ENCODE measurements around the gene PGAP1.
A peak's percentile ranks its signal among the peaks of the same experiment; 100 is the strongest.

Gene PGAP1

DNA sequence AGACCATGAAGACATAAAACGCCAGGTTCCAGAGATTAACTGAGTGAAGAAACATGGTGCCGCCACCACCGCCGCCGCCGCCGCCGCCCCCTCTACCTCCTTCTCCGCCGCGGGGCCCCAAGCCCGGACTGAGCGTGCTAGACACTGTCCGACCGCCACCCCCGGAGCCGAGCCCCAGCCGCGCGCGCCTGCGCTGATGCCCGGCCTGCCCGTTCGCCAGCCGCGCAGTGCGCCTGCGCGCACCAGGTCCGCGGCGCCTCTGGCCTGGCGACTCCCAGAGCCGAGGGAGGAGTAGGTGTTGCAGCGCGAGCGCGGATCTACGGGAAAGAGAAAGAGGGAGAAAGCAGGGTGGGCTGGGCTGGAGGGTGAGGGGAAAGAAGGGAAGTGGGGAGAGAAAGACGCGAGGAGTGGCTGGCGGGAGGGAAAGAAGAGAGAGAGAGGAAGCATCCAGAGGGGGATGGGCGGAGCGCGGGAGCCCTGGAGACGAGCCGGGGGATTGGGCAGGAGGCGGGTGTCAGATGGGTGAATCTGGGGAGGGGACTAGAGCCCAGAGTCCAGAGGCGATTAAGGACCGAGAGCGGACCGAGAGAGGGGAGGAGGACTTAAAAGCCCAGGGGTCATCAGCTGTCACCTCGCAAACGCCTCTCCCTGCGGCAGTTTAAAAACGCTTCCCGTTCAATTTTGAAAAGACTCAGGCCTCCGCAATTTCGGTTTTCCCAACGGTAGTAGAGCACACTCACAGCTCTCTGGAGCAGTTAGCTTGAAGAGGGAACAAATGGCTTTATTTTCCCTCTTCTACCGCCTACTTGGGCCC is at the start of gene PGAP1:
Gene PGAP1 (minus strand): TSS at position 146 of the 814 bp plus-strand sequence. CDS start 91 bp downstream, at position 55.
- DNase-seq (ENCODE audit: low read depth in 4 of 4, low spot score in 1 of 4), result peak; percentile 61 to 81 (median 70)

GRCh38 chr2:196974970-196975369 is 48.5 kb upstream of the PGAP1 start:
- no peak for DNase-seq (ENCODE audit: low read depth in 4 of 4, low spot score in 1 of 4)

DNA sequence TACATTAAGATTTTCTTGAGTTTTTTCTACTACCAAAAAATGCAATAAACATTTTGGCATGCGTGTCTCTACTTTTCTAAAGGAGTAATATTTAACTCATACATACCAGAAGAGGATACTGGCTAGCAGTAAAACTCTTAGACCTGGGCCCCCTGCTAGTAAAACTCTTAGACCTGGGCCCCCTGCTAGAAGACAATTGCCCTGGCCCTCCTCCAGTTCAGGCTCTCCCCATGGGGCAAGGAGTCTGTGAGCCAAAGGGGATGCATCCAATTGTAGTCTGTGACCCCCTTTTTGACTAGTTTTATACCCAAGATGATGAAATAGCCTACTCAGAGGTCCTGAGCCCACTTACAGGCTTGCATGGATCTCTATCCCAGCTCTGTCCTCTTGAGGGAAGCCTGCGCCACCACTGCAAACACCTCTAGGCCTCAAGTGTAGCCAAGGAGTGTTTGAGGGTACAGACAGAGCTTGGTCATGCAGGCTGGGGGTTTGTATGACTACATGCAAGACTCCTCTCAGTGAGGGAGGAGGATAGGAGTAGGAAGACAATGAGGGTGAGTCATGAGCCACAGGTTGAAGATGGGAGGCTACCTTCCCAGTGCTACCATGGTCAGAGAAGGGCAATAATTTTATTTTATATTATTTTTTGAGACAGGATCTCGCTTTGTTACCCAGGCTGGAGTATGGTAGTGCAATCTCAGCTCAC is 45.2 kb upstream of the PGAP1 start:
- DNase-seq (ENCODE audit: low read depth in 4 of 4, low spot score in 1 of 4), result no peak

- no peak for DNase-seq (ENCODE audit: low read depth in 4 of 4, low spot score in 1 of 4)
These were observed 43.6 kb upstream of the PGAP1 start for GRCh38 chr2:196970099-196970498.

GRCh38 chr2:196968516-196968915 is 42.0 kb upstream of the PGAP1 start:
- no peak for DNase-seq (ENCODE audit: low read depth in 4 of 4, low spot score in 1 of 4)

- no peak for DNase-seq (ENCODE audit: low read depth in 4 of 4, low spot score in 1 of 4)
These were observed 41.3 kb upstream of the PGAP1 start for GRCh38 chr2:196967775-196968174.

DNA sequence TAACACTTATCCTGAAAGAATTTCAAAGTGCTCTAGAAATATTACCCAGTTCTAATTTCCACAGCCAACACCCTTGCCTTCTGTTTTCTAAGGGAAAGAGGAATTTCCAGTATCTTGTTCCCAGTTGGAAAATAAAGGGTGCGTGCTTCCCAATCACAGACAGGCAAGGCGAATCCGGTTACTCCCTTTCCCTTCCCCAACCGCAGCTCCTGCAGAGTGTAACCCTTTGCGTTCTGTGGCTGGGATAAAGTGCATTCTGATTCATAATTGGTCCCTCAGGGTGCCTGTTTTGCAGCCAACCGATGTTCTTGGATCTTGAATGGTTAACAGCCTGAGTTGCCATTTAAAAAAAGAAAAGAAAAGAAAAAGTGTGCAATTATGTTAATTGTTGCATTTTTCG is 40.6 kb upstream of the PGAP1 start:
- no peak for DNase-seq (ENCODE audit: low read depth in 4 of 4, low spot score in 1 of 4)

- DNase-seq (ENCODE audit: low read depth in 4 of 4, low spot score in 1 of 4), result no peak
These were observed 39.6 kb upstream of the PGAP1 start for GRCh38 chr2:196966061-196966460.

- DNase-seq (ENCODE audit: low read depth in 4 of 4, low spot score in 1 of 4), result no peak
These were observed 39.1 kb upstream of the PGAP1 start for GRCh38 chr2:196965651-196966050.

DNA sequence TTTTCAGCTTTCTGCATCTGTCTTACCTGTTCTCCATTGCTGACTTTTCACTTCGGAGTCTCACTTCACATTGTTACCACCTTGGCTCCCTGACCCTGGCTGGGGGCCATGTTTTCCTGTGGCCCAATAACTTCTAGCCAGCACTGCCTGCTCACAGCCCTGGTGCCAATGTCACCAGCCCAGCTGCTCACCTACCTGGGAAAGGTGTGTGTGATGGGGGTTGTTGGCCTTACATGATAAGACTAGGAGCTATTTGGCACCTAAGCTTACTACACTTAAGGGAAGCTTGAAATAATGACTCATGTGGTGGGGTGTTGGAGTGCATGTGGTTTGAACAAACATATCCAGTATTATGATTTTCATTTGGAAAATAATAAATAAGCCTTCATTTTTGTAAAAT is 37.5 kb upstream of the PGAP1 start:
- DNase-seq (ENCODE audit: low read depth in 4 of 4, low spot score in 1 of 4), result no peak

- DNase-seq (ENCODE audit: low read depth in 4 of 4, low spot score in 1 of 4), result no peak
These were observed 36.5 kb upstream of the PGAP1 start for GRCh38 chr2:196963043-196963442.

- DNase-seq (ENCODE audit: low read depth in 4 of 4, low spot score in 1 of 4), result no peak
These were observed 35.8 kb upstream of the PGAP1 start for GRCh38 chr2:196962325-196962724.

GRCh38 chr2:196961889-196962288 is 35.4 kb upstream of the PGAP1 start:
- DNase-seq (ENCODE audit: low read depth in 4 of 4, low spot score in 1 of 4), result no peak

GRCh38 chr2:196959734-196960338 is 33.3 kb upstream of the PGAP1 start:
- DNase-seq (ENCODE audit: low read depth in 4 of 4, low spot score in 1 of 4), result no peak

DNA sequence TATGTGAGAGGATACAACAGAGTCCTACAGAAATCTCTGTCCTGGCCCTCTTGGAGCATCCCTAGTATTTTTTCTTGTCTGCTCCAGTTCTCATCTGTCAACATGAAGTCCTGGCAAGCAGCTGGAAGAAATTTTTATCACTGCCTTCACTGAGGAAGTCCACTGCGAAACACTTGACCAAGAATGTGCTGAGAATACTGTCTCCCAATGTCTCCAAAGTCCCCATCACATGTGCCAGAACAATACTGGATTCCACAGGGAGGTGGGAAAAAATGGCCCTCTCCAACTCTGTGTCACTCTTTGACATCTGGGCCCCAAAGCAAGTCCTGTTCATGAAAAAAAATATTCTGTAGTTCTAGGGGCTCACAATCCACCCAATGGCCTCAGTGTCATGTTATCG is 32.8 kb upstream of the PGAP1 start:
- no peak for DNase-seq (ENCODE audit: low read depth in 4 of 4, low spot score in 1 of 4)

- no peak for DNase-seq (ENCODE audit: low read depth in 4 of 4, low spot score in 1 of 4)
These were observed 31.5 kb upstream of the PGAP1 start for GRCh38 chr2:196957881-196958525.

DNA sequence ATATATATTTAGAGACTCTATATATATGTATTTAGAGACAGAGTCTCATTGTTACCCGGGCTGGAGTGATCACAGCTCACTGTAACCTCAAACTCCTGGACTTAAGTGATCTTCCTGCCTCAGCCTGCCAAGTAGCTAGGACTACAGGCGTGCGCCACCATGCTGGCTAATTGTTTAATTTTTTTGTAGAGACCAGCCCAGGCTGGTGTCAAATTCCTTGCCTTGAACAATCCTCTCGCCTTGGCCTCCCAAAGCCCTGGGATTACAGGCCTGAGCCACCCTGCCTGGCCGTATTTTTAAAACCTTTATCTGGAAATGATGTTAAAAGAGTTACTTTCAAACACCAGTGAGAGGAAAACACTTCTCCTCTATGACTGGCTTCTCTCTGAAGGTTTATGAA is 30.9 kb upstream of the PGAP1 start:
- DNase-seq (ENCODE audit: low read depth in 4 of 4, low spot score in 1 of 4), result no peak

DNA sequence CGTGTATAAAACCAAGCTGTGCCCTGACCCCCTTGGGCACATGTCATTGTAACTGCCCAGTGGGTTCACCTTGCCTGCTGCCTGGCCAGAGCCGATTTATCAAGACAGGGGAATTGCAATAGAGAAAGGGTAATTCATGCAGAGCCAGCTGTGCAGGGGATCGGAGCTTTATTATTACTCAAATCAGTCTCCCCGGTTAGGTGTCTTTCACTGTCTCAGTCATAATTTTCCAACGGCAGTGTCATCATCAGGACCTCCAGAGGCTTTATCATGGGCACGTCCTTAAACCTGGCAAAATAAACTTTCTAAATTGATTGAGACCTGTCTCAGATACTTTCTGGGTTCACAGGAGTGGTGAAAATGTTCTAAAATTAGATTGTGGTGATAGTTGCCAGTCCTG is 29.6 kb upstream of the PGAP1 start:
- no peak for DNase-seq (ENCODE audit: low read depth in 4 of 4, low spot score in 1 of 4)

GRCh38 chr2:196955036-196955435 is 28.5 kb upstream of the PGAP1 start:
- DNase-seq (ENCODE audit: low read depth in 4 of 4, low spot score in 1 of 4), result no peak

DNA sequence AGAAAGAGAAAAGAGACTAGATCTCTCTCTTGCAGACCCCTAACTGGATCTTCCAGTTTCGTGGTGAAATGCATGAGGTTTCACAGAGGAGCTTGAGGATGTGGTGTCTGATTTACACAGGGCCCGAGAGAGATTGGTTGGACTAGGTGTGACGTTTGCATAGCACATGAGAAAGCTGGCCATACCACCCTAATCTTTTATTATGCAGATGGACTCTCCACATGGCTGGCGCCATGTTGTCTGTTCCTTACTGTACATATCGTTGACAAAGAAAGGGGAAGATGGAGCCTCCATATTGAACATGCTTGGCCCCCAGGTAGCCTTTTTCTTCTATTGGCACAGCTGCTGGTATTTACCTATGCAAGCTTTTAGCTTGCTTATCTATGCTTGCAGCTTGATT is 27.5 kb upstream of the PGAP1 start:
- no peak for DNase-seq (ENCODE audit: low read depth in 4 of 4, low spot score in 1 of 4)

DNA sequence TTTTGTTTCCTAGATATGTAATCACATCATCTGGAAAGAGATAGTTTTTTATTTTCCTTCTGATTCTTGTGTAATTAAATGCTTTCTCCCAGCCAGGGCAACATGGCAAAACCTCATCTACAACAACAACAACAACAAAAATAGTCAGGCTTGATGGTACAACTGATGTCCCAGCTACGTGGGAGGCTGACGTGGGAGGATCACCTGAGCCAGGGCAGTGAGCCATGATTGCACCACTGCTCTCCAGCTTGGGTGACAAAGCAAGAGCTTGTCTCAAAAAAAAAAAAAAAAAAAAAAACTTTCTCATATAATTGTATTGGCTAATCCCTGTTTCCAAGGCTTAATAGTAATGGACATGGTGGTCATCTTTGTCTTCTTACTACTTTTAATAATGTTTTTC is 26.4 kb upstream of the PGAP1 start:
- DNase-seq (ENCODE audit: low read depth in 4 of 4, low spot score in 1 of 4), result no peak

DNA sequence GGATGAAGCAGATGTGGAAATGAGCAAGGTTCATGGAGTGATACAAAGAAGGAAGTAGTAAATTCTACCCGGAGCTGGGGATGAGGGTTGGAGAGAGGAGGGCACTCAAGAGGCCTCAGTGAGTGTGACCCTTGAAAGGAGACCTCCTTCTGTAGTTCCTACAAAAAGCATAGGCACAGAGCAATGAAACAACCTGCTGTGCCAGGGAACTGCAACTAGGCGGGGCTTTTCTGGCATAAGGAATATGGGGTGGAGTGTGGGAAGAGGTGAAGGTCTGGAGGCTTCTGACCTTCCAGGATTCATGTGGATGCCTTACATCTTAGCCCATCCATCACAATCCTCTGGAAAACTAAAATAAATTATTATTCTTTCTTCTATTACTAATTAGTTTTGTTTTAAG is 25.5 kb upstream of the PGAP1 start:
- DNase-seq (ENCODE audit: low read depth in 4 of 4, low spot score in 1 of 4), result no peak

All from stimulated activated CD4-positive, alpha-beta T cell treated with anti-CD3 and anti-CD28 coated beads, Interleukin-1b, Interleukin-23, amount 100 ng/mL, for 24 hours (primary cell).